ENCODE results near the gene SYNGR2. TPM values are rescaled to one million over a fixed set of nuclear protein-coding genes. Genes with fewer than 3 reads are reported as not detected.

The SYNGR2 gene
- total and polyA plus RNA-seq, 9 of the 15 experiments (the other 6 are each of a cell fraction or from before 2014, with no cell fraction given) = 1.4 to 173 (median 87.8) TPM

DNA sequence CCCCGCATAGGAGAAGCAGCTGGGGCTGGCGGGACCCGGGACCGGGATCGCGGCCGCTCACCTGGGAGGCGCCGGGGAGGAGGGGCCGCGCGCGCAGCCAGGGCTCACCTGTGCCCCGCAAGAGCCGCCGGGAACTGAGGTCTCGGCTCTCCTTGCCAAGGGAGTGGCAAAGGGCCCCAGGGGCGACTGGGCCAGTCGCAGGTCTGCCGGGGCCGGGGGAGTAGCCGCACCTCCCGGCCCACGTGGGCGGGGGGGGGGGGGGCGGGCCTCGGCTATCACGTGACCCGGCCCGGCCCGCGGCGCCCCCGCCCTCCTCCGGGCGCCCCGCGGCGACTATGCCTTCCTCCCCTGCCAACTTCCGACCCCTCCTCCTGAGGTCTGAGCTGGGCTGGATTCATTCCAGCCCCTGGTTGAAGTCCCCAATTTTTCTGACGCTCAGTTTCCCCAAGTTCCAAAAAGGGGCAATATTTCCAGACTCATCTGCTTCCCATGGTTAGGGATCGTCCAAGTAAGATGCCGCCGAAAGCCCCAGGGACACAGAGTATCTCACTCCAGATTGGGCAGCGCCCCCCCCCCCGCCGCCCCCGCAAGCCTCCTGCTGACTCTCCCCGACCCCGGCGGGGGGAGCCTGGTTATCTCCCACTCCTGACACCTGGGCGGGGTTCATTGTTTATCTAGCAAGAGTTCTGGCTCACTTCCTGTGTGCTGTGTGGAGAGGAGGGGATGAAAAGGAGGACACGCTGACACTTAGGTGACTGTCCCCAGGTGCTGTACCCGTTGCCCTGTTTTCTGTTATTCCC lies 39.6 kb upstream of the SYNGR2 start, which contains the start of gene TMC6 (continued):
- TF ChIP-seq HMGN3 (IDR thresholded peaks at IDR 0.05; ENCODE audit: borderline replicate concordance, extremely low read depth, insufficient read length, low read depth, low read length) = peak; percentile 92
- TF ChIP-seq, protein P1, sequence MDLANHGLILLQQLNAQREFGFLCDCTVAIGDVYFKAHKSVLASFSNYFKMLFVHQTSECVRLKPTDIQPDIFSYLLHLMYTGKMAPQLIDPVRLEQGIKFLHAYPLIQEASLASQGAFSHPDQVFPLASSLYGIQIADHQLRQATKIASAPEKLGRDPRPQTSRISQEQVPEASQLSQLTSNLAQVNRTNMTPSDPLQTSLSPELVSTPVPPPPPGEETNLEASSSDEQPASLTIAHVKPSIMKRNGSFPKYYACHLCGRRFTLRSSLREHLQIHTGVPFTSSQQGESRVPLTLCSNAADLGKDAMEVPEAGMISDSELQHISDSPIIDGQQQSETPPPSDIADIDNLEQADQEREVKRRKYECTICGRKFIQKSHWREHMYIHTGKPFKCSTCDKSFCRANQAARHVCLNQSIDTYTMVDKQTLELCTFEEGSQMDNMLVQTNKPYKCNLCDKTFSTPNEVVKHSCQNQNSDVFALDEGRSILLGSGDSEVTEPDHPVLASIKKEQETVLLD (IDR thresholded peaks at IDR 0.05) = peak; percentile 82; the same call in 1 of the 2 replicates
- TF ChIP-seq ZKSCAN1 (IDR thresholded peaks at IDR 0.05; ENCODE audit: low read depth, low read length) = peak; percentile 77; the same call in 1 of the 2 replicates
- 0 out of 2 replicates have a peak, but pooled peaks have one; percentile 55 for TF ChIP-seq ZNF586 (CRISPR knock-in tag; conservative IDR thresholded peaks at IDR 0.05)
- TF ChIP-seq NR4A1 (CRISPR knock-in tag; IDR thresholded peaks at IDR 0.05) = no peak
- no peak for TF ChIP-seq NR4A1 (tag; IDR thresholded peaks at IDR 0.05)
- no peak for TF ChIP-seq SAFB (IDR thresholded peaks at IDR 0.05; ENCODE audit: borderline replicate concordance, low read depth, low read length)
- peak; percentile 40; the same call in 1 of the 2 replicates for TF ChIP-seq ZNF263 (CRISPR knock-in tag; IDR thresholded peaks at IDR 0.05; ENCODE audit: borderline replicate concordance)
- no peak for TF ChIP-seq ZNF133 (CRISPR knock-in tag; IDR thresholded peaks at IDR 0.05)
- TF ChIP-seq EP400 (IDR thresholded peaks at IDR 0.05) = peak; percentile 81
- no peak for TF ChIP-seq ZBTB8A (IDR thresholded peaks at IDR 0.05; ENCODE audit: partially characterized antibody)
- peak; percentile 69; the same call in 1 of the 2 replicates for TF ChIP-seq LCOR (CRISPR knock-in tag; IDR thresholded peaks at IDR 0.05)
- TF ChIP-seq, protein P2, sequence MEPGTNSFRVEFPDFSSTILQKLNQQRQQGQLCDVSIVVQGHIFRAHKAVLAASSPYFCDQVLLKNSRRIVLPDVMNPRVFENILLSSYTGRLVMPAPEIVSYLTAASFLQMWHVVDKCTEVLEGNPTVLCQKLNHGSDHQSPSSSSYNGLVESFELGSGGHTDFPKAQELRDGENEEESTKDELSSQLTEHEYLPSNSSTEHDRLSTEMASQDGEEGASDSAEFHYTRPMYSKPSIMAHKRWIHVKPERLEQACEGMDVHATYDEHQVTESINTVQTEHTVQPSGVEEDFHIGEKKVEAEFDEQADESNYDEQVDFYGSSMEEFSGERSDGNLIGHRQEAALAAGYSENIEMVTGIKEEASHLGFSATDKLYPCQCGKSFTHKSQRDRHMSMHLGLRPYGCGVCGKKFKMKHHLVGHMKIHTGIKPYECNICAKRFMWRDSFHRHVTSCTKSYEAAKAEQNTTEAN (CRISPR knock-in tag; IDR thresholded peaks at IDR 0.05) = no peak
- TF ChIP-seq GTF2E2 (tag; IDR thresholded peaks at IDR 0.05) = no peak
- TF ChIP-seq RUNX1 (IDR thresholded peaks at IDR 0.05; ENCODE audit: low read depth) = no peak
- no peak for TF ChIP-seq IFI16 (CRISPR knock-in tag; IDR thresholded peaks at IDR 0.05)
- TF ChIP-seq GATA2 (CRISPR knock-in tag; IDR thresholded peaks at IDR 0.05) = peak; percentile 84
- no peak for TF ChIP-seq ZNF785 (CRISPR knock-in tag; IDR thresholded peaks at IDR 0.05)
- no peak for TF ChIP-seq ZNF347 (CRISPR knock-in tag; IDR thresholded peaks at IDR 0.05; ENCODE audit: low read depth)
- no peak for TF ChIP-seq ZNF830 (CRISPR knock-in tag; IDR thresholded peaks at IDR 0.05)
- no peak for TF ChIP-seq ZNF76 (CRISPR knock-in tag; IDR thresholded peaks at IDR 0.05; ENCODE audit: borderline replicate concordance)
- TF ChIP-seq ZNF140 (CRISPR knock-in tag; IDR thresholded peaks at IDR 0.05) = no peak
- TF ChIP-seq, protein P3, sequence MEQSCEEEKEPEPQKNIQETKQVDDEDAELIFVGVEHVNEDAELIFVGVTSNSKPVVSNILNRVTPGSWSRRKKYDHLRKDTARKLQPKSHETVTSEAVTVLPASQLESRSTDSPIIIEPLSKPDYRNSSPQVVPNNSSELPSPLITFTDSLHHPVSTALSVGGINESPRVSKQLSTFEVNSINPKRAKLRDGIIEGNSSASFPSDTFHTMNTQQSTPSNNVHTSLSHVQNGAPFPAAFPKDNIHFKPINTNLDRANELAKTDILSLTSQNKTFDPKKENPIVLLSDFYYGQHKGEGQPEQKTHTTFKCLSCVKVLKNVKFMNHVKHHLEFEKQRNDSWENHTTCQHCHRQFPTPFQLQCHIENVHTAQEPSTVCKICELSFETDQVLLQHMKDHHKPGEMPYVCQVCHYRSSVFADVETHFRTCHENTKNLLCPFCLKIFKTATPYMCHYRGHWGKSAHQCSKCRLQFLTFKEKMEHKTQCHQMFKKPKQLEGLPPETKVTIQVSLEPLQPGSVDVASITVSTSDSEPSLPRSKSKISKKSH (CRISPR knock-in tag; IDR thresholded peaks at IDR 0.05) = no peak
- peak; percentile 82 for TF ChIP-seq MTA1 (IDR thresholded peaks at IDR 0.05; ENCODE audit: borderline replicate concordance)
- TF ChIP-seq ZNF507 (tag; conservative IDR thresholded peaks at IDR 0.05) = no peak
- peak; percentile 57 for TF ChIP-seq DACH1 (IDR thresholded peaks at IDR 0.05; ENCODE audit: partially characterized antibody)
- no peak for TF ChIP-seq ZNF24 (IDR thresholded peaks at IDR 0.05)

All from K562 (cell line).